ENCODE data around the gene DCHS2.
"Not testable (repeated sequence)": the region's sequence is repeated elsewhere in the genome, so short reads cannot be mapped to it uniquely, and the experiment has no call there.

DCHS2 gene

GRCh38 chr4:154234576-154234975 is 257.0 kb downstream of the DCHS2 start:
- TF ChIP-seq CTCF (IDR thresholded peaks at IDR 0.05) = no peak
- no peak for TF ChIP-seq ZFX (IDR thresholded peaks at IDR 0.05; ENCODE audit: borderline replicate concordance)
- no peak overlapping the region for H3K27ac ChIP-seq

GRCh38 chr4:154231806-154232478 is 259.7 kb downstream of the DCHS2 start:
- no peak overlapping the region for H3K27ac ChIP-seq
- TF ChIP-seq CTCF (IDR thresholded peaks at IDR 0.05) (no peak), ZFX (IDR thresholded peaks at IDR 0.05; ENCODE audit: borderline replicate concordance) (no peak)

GRCh38 chr4:154230723-154231122 is 260.9 kb downstream of the DCHS2 start:
- no peak for TF ChIP-seq ZFX (IDR thresholded peaks at IDR 0.05; ENCODE audit: borderline replicate concordance)
- no peak for TF ChIP-seq CTCF (IDR thresholded peaks at IDR 0.05)

GRCh38 chr4:154230091-154230490 is 261.5 kb downstream of the DCHS2 start:
- no peak overlapping the region for H3K27ac ChIP-seq
- TF ChIP-seq CTCF (IDR thresholded peaks at IDR 0.05) = no peak
- TF ChIP-seq ZFX (IDR thresholded peaks at IDR 0.05; ENCODE audit: borderline replicate concordance) = no peak

More at GRCh38 chr4:154230723-154231122, 260.9 kb downstream of the DCHS2 start:
- no peak overlapping the region for H3K27ac ChIP-seq

- TF ChIP-seq CTCF (IDR thresholded peaks at IDR 0.05) = no peak
- TF ChIP-seq ZFX (IDR thresholded peaks at IDR 0.05; ENCODE audit: borderline replicate concordance) = no peak
- H3K27ac ChIP-seq = no peak overlapping the region
Observed at GRCh38 chr4:154222875-154223274, 268.7 kb downstream of the DCHS2 start.

- TF ChIP-seq ZFX (IDR thresholded peaks at IDR 0.05; ENCODE audit: borderline replicate concordance) = no peak
- TF ChIP-seq CTCF (IDR thresholded peaks at IDR 0.05) = no peak
- no peak overlapping the region for H3K27ac ChIP-seq
Observed at GRCh38 chr4:154218051-154218450, 273.5 kb downstream of the DCHS2 start.

- H3K27ac ChIP-seq = not testable (repeated sequence)
Observed at GRCh38 chr4:154217384-154217783, 274.2 kb downstream of the DCHS2 start.

GRCh38 chr4:154211506-154211905 is 280.1 kb downstream of the DCHS2 start:
- TF ChIP-seq CTCF (IDR thresholded peaks at IDR 0.05) = no peak
- TF ChIP-seq ZFX (IDR thresholded peaks at IDR 0.05; ENCODE audit: borderline replicate concordance) = no peak
- H3K27ac ChIP-seq = no peak overlapping the region
